GM04503 (cell line): ENCODE measurements around the gene FBXW8.

ENCODE experiments used
- DNase-seq: peaks from one replicate; pipeline ENCODE4 v3.0.0-alpha.2; 2012; ENCODE audit warnings: low read depth

Gene FBXW8

GRCh38 chr12:116955382-116956021 is 44.8 kb downstream of the FBXW8 start:
- no peak for DNase-seq

- no peak for DNase-seq
These were observed 47.9 kb downstream of the FBXW8 start for GRCh38 chr12:116958402-116959197.

GRCh38 chr12:116959198-116959460 is 48.4 kb downstream of the FBXW8 start:
- DNase-seq: no peak

GRCh38 chr12:116959845-116960514 is 49.2 kb downstream of the FBXW8 start:
- DNase-seq: no peak

GRCh38 chr12:116962197-116962596 is 51.4 kb downstream of the FBXW8 start:
- DNase-seq: no peak

DNA sequence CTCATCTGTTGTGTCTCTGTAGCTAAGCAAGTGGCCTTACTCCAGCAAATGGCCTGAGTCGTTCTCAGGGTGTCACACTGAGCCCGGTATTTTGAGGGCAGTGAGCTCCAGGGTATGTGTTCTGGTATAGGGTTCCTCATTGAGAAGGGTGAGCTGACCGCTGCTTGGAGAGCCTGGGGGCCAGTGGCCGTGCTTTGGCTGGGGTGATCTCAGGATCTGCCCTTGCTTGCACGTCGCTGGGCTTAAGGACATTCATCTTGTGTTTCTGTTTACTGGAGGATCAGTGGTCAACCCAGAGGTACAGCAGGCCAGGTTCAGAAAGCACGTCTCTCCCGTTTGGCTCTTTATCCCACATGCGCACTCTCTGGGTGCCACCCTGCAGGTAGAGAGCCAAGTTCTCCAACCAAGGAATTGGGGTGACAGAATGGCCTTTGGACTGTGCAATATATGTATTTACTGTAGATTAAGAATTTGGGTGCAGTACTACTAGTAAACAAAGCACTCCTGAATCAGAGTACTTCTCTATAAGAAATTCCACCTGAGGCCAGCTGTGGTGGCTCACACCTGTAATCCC is 52.1 kb downstream of the FBXW8 start:
- DNase-seq: no peak

GRCh38 chr12:116964054-116965050 is 53.6 kb downstream of the FBXW8 start:
- DNase-seq: no peak

DNA sequence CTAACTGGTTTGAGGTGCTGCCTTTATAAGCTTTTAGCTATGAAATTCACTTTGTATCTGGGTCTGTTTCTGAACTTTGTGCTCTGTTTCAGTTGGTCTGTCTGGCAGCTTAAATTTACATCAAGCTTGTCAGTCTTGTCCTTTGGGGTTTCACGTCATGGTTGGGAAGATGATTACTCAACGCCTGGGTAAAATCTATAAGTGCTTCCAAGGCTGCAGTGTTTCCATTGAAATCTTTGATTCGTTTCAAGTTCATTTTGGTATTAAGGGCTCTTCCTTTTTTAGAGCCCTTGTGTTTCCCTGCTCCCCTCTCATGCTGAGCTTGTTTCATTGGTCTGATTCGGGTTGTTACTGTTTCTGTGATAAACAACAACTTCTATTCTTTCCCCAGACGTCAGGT is 58.2 kb downstream of the FBXW8 start:
- no peak for DNase-seq

DNA sequence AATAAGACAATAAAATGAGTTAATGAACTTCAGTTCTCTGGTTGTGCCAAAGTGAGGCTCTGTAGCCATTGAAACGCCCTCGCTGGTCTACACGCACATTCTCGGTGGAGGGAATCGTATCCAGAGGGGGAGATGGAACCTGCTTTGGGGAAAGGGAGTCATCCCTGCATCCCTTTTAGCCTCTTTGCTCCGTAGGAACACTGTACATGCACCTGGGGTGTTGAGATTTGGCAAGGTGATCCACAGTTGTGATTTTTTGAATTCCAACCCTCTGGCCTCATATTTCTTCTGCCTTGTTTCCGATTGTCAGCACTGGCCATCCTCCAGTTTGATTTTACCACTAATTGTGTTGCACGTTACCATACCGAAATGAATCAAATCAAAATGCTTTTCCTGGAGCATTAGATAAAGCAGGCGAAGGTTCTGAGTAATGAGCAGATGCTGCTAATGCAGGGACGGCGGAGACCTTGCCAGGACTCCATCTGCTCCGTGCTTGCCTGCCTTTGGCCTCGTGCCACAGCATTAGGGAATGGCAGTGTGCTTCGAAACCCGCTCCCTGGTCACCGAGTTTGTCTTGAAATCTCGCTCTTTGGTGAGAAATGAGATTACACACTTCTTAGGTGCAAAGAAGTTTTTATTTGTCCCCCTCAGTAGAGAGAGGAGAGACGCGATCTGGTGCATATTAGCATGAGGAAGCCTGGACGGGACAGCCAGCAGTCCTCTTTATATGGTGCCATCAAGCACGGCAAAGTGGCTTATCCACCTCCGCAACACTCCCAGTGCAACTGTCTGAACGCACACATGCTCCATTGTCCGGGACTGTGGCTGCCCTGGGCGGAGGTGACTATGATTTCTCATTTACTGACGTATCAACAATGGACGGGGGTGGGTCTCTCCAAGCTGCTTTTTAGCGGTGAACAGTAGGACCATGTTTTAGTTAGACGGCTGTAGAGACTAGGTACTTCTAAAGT is 59.1 kb downstream of the FBXW8 start:
- DNase-seq: no peak

DNA sequence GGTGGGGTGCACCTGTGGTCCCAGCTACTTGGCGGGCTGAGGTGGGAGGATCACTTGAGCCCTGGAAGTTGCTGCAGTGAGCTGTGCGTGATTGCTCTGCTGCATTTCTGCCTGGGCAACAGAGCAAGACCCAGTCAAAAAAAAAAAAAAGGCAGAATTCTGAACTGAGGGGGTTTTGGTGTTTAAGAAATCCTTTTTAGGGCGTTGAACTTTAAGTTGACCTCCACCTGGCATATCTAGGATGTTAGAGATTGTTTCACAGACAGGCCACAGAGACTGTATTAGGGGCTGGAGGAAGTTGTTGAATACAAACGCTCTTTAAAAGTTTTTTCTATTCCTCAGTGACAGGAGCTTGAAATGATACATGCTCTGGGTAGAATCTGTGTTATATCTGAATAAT is 60.5 kb downstream of the FBXW8 start:
- no peak for DNase-seq

GRCh38 chr12:116975779-116976393 is 65.1 kb downstream of the FBXW8 start:
- no peak for DNase-seq

- no peak for DNase-seq
These were observed 67.0 kb downstream of the FBXW8 start for GRCh38 chr12:116977465-116978380.

- DNase-seq: no peak
These were observed 68.2 kb downstream of the FBXW8 start for GRCh38 chr12:116978791-116979508.

DNA sequence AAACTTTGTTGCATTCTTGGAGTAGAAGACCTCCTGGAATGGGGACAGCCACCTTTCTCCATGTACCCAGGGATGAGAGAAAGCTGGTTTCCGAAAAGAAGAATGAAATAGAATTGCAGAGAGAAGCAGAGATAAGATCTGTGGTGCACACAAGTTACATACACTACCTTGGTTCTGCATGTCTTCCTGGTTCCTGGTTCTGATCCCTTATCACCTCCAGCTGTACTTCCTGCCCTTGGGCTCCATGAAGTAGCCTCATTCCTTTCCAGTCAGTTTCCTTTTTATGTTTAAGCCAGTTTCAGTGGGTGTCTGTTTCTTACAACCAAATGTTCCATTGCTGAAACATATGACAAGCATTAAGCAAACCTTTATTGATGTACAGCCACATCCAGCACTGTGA is 69.3 kb downstream of the FBXW8 start:
- DNase-seq: no peak

DNA sequence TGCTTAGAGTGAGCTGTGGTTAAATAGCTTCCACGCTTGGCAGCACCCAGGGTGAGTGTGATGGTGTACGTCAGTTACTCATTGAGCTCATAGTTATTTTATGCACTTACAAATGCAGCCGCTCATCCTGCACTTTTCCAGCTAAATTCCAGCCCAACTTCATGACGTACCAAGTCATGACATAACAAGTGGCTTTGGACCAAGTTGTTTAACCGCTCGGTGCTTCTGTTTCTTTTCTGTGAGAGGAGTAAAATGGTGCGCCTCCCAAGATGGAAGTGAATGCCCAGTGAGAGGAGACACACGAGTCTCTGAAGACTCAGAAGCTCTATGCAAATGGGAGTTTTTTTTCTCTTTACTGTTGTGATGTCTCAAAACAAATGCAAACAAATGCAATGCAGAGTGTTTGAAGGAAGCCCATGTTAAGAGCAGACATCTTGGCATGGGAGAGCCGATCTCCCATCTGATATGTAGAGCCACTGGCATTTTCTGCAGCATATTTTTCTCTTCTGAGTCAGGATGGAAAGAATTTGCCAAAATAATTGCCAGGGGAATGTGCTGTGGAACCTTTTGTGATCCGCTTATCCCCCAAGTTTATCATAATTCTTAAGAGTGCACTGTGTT is 72.2 kb downstream of the FBXW8 start:
- peak; percentile 55 for DNase-seq

DNA sequence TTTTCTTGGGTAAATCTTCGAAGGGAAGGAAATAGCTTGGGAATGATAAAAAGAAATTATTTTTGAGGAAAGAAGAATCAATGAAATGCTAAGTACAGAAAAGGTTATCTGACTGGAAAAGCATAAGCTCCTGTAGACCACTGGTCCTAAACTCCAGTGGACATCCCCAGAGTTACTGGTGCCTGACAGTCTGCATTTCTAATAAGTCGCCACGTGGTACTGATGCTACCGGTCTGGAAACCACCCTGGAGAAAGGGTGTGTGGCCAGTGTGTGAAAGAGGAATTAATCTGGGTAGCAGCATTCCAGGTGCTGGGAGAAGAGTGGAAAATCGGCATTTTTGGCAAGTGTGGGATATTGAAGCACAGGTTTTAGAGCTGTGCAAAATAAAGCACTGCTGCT is 73.3 kb downstream of the FBXW8 start:
- DNase-seq: no peak

DNA sequence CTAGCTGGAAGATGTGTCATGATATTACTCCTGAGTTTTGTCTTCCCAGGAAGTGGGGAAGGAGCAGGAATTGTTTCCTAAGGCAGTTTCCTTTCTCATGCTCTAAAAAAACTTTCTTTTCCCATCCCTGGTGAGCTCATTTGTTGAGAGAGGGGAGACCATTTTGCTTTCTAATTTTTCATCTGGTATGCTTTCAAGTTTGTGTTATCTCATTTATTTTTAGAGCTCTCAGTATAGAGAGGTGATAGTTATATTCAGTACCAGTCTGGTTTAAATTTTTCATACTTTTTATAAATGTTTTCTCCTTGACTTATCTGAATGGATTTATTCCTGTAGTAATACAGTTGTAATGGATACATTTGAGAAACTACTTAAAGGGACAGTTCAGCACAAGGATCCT is 79.6 kb downstream of the FBXW8 start:
- DNase-seq: no peak
